DMS153 treated with DMSO at 0.1 percent for 48 hours (cell line): ENCODE measurements around the gene MLC1.

Experiments used
- DNase-seq: peaks from one replicate; lab custom pipeline; 2025; ENCODE audit not compliant: unreplicated experiment; lab: John Stamatoyannopoulos, UW

MLC1 gene

GRCh38 chr22:50058906-50059880, 26.0 kb downstream of the MLC1 start:
- no peak for DNase-seq

- DNase-seq = no peak
Measured at GRCh38 chr22:50058061-50058905, 26.9 kb downstream of the MLC1 start, which contains the start of gene TTLL8. Gene TTLL8, minus strand, starts transcription at chr22:50058298.

GRCh38 chr22:50057278-50058060, 27.8 kb downstream of the MLC1 start:
- no peak for DNase-seq

- DNase-seq = no peak
Measured at GRCh38 chr22:50056214-50056972, 28.8 kb downstream of the MLC1 start.

- no peak for DNase-seq
Measured at GRCh38 chr22:50053861-50054260, 31.4 kb downstream of the MLC1 start.

GRCh38 chr22:50051930-50052329, 33.3 kb downstream of the MLC1 start:
- DNase-seq = no peak

- no peak for DNase-seq
Measured at GRCh38 chr22:50049299-50050195, 35.7 kb downstream of the MLC1 start.

GRCh38 chr22:50048836-50049235, 36.4 kb downstream of the MLC1 start:
- no peak for DNase-seq

GRCh38 chr22:50048061-50048765, 37.0 kb downstream of the MLC1 start:
- DNase-seq = no peak

GRCh38 chr22:50047346-50047745, 37.9 kb downstream of the MLC1 start:
- DNase-seq = no peak

- no peak for DNase-seq
Measured at GRCh38 chr22:50046481-50047245, 38.6 kb downstream of the MLC1 start.

GRCh38 chr22:50046019-50046415, 39.2 kb downstream of the MLC1 start:
- DNase-seq = no peak

GRCh38 chr22:50045211-50046018, 39.8 kb downstream of the MLC1 start:
- no peak for DNase-seq

- DNase-seq = no peak
Measured at GRCh38 chr22:50044485-50045118, 40.6 kb downstream of the MLC1 start.

- no peak for DNase-seq
Measured at GRCh38 chr22:50041361-50042065, 43.7 kb downstream of the MLC1 start.

- DNase-seq = no peak
Measured at GRCh38 chr22:50040717-50041116, 44.5 kb downstream of the MLC1 start.
